NCI-H82 treated with DMSO at 0.1 percent for 48 hours (cell line): ENCODE results near the gene TIAM2.
"Not testable (repeated sequence)": the region's sequence is repeated elsewhere in the genome, so short reads cannot be mapped to it uniquely, and the experiment has no call there.

Source experiments
- DNase-seq: peaks from one replicate; lab custom pipeline; 2025; ENCODE audit not compliant: unreplicated experiment; lab: John Stamatoyannopoulos, UW

Gene TIAM2

DNA sequence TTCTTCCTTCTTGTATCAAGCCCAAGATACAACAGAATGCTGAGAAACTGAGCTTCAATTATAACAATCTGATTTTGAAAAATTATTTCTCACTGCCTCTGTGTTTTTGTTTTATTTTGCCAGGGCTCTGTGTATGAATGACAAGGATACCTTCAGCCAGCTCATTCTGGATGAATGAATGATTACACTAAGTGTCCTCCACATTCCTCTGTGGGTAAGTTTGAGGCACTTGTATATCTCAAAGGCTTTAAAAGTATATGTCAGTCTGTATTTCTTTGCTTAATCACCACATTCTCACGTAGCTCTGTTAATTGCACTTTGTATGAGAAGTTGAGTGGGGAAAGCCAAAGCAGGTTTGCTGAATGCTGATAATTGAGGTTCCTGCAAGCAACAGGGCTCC is 95.1 kb downstream of the TIAM2 start:
- DNase-seq = no peak

DNA sequence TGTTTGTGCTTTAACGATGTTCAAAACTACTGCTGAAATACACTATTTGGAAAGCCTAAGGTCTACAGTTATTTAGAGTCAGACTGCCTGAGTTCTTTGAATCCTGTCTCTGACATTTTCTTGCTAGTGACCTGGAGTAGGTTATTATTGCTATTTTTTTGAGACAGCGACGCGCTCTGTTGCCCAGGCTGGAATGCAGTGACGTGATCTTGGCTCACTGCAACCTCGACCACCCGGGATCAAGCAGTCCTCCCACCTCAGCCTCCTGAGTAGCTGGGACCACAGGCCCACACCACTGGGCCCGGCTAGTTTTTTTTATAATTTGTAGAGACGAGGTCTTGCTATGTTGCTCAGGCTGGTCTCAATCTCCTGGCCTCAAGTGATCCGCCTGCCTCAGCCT is 96.6 kb downstream of the TIAM2 start:
- no peak for DNase-seq

DNA sequence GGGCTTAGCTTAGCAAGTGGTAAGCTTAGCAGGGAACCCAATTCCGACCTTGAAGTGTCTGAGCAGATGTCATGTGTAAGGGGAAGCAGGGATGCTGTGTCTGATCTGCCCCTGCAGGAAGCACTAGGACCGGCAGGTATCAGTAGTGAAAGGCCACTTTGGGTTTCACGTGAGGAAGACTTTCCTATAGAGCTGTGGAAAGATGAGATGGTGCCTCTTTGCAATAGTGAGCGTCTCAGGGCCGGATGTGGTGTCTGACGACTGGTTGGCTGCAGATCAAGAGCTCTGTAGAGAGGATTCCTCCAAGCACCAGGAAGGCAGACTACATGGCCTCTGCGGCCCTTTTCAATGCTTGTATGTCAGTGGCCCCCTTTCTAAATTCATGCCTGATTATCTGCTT is 98.3 kb downstream of the TIAM2 start:
- DNase-seq = no peak

DNA sequence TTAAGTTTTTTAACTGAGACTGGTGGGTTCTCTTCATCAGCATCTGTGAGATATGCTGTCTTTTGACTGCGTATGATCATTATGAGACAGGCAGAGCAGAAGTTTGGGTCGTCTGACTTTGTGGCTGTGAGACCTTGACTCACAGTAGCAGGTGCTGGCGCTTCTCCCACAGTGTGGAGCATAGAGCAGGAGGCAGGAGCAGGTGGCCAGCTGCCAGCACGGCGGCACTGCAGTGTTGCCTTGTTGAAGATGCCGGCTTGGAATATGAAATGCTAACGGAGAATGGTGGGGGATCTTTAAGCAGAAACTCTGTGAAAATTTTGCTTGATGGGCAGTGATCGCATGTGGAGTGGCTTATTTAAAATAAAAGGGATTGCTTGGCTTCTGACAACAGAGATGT is 105.0 kb downstream of the TIAM2 start:
- no peak for DNase-seq

DNA sequence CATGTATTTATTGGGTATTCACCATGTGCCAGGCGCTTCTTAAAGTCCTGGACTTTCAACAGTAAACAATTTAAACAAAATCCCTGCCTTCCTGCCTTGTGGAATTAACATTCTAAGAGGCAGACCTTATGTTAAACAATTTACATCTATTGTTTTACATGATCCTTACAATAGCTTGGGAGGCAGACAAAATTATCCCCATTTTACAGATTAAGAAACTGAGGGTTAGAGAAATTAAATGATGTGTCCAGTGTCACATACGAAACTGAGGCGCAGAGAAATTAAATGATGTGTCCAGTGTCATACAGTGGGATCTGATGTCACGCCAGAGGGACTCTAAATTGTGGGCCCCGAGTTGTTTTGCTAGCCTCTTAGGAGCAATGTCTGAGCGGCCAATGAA is 105.5 kb downstream of the TIAM2 start:
- DNase-seq = no peak

DNA sequence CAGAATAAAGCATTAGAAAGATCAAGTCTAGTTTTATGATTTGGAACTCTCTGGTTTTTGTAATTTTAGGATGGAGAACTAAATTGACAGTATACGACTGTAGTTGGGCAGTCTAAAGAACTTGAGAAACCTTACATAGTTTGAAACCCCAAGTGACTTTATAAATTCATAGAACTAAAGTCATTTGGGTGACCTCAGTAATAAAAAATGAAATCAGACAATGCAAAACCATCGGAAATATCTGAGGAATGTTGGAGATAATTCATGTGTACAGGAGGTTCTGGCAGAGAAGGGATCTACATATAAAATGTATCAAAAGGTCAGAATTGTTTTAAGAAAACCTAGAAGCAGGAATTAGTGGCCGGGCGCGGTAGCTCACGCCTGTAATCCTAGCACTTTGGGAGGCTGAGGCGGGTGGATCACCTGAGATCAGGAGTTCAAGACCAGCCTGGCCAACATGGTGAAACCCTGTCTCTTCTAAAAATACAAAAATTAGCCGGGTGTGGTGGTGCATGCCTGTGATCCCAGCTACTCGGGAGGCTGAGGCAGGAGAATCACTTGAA is 108.0 kb downstream of the TIAM2 start:
- DNase-seq = not testable (repeated sequence)

DNA sequence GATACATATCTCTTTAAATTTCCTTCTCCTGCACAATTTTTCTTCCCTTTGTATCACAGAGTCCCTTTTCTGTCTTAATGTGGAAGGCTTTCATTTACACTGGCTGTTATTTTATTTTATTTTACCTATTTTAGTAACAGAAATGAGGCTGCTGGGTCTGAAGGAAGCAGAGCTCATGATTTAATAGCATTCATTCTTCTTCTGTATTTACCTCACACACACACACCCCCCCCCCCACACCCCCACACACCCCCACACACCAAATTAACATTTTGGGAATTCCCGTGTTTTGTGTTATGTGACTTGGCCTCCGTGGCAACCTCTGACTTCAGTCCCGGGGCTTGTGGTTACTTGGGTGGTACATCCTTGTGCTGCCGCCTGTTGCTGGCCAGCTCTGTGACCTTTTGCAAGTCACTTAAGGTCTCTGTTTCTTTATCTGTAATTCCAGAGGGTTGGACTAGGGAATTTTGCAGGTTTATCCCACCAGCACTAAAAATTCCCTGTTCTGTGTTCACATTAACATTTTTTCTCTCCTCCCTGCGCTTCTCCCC is 108.8 kb downstream of the TIAM2 start:
- no peak for DNase-seq

DNA sequence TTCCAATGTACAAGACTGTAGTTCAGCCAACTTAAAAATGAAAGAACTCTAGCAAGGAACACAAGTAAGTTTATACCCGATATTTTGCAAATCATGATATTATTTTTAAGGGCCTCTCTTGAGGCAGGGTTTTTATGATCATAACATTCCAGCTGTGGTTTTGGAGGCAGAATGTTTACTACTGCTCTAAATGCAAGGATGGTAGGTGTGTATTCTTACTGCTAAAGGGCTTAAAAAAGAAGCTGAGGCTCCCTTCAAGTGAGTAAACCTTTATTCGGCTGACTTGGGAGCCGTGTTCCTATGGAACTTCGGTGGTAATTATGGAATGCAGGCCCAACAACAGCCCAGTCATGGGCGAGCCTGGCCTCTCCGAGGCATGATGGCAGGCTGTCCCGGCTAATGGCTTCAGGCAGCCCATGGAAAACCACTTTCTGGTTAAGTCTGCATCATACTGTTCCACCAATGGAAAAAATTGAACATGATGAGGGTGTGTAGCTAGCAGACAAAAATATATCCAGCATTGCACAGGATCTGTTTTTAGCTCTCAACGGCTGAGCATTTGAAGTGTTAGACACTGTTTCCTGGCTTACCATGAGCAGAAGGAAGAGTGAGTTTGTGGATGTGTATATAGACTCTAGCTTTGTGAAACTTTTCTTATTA is 111.5 kb downstream of the TIAM2 start:
- no peak for DNase-seq

DNA sequence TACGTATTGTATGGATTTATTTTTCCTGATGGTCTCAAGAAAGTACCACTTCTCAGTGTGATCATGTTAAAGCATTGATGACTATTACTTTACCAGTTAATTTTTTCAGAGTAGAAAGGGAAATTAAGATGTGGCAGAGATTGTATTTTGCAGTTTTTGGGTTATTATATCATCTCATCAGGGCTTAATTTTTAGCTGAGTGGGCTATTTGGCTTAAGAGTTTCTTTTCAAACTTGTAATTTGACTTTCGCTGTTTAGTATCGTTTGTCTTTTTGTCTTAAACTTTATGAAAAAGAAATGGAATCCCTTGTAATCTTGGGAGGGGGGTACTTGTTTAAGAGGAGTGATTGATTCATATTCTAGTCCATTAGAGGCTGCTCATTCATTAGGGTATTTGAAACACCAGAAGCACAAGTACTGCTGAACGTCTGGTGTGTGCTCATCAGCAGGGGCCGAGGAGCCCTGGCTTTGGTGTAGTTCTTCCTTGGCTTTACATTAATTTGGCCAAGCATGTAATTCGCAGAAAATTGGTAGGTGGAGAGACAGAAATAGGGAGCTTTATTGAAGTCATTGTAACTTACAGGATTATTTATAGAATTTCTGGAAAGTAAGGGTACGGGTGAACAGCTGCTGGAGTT is 112.4 kb downstream of the TIAM2 start:
- no peak for DNase-seq

DNA sequence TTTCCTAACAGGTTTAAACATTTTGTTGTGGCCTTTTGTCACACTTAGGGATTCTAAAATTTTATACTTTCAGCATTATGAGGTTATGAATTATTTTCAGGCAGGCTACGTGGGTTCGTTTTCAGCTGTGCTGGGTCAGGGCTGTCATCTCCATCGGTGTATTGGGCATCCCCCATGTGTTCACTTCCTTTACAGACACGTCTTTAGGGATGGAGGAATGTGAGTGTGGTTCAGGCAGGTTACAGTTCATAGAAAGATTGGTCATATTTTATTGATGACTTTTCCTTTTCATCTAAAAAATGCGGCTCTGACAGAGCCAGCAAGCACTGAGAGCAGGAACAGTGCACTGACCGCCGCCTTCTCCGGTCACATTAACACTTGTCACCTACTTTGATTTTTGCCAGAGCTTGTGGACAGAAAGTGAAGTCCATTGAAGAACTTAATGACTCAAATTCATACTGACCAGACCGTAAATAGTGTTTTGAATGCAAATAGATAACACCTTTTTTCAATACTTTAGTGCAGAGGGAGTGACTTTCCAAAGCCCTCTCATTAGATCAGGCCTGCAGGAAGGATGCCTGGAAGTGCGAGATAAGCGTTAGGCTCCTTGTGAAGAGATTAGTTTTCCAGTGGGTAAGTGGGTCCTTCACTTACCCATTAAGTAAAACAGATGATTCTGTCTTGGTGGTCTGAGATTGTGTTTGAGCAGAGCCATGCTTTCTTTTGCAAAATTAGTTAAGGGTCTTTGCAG is 113.1 kb downstream of the TIAM2 start:
- DNase-seq = no peak

DNA sequence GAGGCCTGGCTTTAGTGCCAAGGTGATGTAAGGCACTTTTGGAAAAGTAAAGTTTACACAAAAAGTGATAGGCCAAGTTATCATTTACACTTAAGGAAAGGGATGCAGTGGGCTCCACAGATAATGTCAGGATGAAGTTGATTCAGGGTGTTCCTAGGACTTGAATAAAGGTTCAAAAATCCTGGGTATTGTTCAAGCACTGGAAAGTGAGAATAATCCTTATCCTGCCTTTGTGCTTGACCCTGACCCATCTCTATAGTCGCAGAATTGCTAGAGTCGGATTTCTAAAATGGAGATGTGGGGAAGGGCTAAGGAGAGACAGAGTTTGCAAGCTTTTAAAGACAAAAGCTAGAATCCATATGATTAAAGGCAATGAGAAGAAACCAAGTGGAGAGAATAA is 115.6 kb downstream of the TIAM2 start:
- no peak for DNase-seq

DNA sequence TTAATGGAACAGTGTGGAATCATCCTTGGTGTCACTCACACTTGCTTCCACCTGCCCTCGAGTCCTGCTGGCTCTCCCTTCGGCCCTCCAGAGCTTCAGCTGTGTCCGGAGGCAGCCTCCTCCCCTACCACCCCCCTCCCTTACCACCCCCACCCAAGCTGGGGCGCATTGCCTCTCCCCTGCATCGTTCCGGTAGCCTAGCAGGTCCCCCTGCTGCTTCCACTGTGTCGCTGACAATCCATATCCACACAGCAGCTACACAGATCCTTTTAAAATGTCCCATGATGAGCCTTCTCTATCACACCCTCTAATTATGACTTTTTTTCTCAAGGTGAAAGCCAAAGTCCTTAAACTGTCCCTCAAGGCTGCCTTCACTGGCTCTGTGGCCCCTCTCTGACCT is 117.6 kb downstream of the TIAM2 start:
- no peak for DNase-seq

DNA sequence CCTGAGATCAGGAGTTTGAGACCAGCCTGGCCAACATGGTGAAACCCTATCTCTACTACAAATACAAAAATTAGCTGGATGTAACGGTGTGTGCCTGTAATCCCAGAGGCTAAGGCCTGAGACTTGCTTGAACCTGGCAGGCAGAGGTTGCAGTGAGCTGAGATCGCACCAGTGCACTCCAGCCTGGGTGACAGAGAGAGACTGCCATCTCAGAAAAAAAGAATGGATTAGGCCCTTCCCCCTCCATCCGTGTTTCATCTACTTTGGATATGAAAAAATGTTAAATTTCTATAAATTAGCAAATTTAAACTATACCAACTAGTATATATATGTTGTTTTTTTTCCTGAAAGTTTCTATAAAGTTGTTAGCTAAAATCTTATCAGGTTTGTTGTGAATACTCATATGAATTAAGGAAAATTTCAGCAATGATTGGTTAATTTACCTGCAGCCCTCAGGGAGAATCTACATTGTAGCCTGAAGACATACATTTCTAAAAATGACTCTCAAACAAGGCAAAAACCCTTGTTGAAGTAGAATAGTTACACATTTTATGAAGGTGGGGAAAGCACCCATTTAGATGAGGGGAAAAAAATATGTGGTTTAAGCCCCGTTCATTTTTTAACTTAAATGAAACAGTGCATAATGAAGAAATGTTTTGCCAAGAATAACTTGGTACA is 120.9 kb downstream of the TIAM2 start:
- DNase-seq = no peak

DNA sequence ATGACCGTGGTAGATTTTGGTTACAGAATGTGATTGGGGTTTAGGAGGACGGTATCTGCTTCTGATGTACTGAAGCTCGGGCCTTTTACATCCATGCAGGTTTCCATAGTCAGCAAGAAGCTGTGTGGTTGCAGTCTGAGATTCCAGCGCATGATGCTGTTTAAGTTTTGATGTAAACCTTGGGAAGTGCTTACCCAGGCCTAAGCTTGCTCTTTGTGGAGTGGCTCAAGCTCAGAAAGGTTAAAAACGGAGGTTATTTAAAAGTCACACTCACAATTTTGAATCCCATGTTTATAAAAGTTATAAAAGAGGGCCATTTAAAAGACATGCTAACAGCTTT is 121.4 kb downstream of the TIAM2 start:
- DNase-seq = no peak

DNA sequence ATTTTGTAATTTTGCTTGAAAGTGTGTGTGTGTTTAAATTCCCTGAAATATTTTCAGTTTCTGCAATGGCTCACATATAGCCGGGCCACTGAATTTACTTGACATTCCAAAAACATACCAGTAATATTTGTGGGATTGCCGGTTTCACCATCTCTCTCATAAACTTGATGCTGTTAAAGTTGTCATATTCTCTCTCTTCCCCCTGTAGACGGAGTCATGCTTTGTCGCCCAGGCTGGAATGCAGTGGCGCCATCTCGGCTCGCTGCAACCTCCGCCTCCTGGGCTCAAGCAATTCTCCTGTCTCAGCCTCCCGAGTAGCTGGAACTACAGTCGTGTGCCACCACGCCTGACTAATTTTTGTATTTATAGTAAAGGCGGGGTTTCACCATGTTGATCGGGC is 122.1 kb downstream of the TIAM2 start:
- no peak for DNase-seq

DNA sequence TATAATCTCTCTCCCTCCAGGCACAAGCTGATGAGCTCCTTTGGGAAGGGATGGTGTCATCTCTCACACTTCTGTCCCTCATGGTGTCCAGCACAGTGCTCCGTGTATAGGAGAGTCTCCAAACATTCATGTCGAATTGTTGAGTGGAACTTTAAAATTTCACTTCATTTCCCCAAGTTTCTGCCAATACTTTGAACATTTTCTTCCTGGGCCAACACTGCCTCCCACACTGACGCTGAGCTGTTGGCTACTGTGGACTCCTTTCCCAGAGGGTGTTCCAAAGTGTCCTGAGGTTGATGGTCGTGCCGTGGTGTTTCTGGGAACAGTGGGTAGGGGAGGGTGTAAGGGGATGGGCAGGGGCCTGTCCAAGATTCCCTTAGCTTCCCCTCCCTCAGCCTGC is 122.7 kb downstream of the TIAM2 start:
- DNase-seq = no peak

DNA sequence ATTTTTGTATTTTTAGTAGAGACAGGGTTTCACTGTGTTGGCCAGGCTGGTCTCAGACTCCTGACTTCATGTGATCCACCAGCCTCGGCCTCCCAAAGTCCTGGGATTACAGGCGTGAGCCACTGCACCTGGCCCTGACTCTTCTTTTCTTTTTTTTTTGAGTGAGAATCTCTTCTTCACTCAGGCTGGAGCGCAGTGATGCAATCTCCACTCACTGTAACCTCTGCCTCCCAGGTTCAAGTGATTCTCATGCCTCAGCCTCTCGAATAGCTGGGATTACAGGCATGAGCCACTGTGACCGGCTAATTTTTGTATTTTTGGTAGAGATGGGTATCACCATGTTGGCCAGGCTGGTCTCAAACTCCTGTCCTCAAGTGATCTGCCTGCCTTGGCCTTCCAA is 124.1 kb downstream of the TIAM2 start:
- not testable (repeated sequence) for DNase-seq

DNA sequence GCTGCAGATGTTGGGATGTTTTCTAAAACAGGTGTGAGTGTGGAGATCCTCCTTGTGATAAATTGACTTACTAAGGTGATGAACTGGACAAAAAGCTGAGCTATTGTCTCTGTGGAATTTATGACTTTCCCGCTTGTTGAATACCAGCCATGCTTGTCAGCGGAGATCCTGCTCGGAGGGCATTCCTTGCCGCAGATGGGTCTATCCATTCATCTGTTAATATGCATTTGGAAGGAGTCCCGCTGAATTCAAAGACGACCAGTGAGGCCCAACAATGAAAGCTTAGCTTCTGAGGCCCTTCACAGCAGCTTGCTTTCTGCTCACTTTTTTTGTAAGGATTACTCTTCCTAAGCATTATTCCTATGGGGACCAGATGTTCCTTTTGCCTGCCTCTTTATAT is 124.9 kb downstream of the TIAM2 start:
- DNase-seq = peak; percentile 70

DNA sequence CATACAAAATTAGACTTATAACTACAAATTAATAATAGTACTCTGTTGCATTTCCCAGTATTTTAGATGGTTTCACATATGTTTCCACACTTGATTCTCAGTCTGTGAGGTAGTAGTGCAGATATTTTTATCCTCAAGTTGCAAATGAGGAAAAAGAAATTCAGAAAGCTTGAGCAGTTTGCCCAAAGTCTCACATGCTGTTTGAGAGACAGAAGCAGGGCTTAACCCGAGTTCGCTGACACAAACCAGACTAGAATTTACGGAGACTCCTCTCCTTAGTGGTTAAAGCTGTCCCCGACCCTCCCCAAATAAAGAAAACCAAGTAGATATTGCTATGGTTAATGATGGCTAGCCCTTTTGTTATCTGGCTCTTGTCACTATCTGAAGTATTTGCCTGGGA is 126.2 kb downstream of the TIAM2 start:
- DNase-seq = no peak

DNA sequence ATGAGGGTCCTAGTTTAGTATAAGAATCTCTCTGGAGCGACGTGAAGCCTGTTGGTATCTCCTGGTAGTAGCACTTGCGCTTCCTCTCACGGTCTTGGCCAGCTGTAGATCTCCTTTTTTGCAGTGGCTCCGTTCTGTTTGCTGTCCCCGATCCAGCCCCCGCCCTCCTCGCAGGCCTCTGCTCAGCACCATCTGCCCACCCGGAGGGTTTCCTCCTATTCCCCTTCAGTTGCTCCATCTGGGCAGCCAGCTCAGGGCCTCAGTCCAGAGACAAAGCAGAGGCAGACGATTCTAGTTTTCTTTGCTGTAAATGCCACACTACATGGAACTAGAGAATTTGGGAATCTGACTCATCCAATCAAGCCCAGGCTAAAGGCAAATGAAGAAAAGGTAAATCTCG is 126.6 kb downstream of the TIAM2 start:
- peak; percentile 93 for DNase-seq

DNA sequence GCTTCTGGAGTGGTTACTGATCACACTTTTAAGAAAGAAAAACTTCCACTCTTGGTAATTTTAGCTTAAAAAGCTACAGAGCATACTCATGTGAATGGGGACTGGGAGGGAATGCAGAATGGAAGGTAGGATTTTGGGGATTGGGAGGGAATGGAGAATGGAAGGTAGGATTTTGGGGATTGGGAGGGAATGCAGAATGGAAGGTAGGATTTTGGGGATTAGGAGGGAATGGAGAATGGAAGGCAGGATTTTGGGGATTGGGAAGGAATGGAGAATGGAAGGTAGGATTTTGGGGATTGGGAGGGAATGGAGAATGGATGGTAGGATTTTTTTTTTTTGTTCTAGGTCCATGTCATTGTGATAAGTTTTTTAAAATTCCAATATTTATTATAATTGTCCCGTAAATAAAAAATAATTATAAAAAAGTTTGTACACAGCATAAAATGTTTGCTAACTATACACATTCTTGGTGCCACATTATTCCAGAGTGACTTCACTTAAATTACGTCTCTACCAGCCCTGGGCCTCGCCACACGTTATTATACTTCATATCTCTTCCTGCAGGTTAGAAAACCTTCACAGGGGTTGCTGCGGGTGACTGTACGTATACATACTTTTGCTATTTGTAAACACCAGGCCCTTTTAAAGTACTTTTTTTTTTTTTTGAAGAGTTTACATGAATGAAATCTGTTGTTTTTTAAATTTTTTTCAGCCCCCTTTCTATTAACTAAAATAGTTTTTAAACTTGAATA is 127.3 kb downstream of the TIAM2 start:
- DNase-seq = no peak
